ENCODE data around the gene EXOC8.
A peak's percentile ranks its signal among the peaks of the same experiment; 100 is the strongest.

Gene EXOC8, protein sequence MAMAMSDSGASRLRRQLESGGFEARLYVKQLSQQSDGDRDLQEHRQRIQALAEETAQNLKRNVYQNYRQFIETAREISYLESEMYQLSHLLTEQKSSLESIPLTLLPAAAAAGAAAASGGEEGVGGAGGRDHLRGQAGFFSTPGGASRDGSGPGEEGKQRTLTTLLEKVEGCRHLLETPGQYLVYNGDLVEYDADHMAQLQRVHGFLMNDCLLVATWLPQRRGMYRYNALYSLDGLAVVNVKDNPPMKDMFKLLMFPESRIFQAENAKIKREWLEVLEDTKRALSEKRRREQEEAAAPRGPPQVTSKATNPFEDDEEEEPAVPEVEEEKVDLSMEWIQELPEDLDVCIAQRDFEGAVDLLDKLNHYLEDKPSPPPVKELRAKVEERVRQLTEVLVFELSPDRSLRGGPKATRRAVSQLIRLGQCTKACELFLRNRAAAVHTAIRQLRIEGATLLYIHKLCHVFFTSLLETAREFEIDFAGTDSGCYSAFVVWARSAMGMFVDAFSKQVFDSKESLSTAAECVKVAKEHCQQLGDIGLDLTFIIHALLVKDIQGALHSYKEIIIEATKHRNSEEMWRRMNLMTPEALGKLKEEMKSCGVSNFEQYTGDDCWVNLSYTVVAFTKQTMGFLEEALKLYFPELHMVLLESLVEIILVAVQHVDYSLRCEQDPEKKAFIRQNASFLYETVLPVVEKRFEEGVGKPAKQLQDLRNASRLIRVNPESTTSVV
- 32.7 to 64.6 (median 50.3) reads per million in 18 experiments for total RNA-seq

DNA sequence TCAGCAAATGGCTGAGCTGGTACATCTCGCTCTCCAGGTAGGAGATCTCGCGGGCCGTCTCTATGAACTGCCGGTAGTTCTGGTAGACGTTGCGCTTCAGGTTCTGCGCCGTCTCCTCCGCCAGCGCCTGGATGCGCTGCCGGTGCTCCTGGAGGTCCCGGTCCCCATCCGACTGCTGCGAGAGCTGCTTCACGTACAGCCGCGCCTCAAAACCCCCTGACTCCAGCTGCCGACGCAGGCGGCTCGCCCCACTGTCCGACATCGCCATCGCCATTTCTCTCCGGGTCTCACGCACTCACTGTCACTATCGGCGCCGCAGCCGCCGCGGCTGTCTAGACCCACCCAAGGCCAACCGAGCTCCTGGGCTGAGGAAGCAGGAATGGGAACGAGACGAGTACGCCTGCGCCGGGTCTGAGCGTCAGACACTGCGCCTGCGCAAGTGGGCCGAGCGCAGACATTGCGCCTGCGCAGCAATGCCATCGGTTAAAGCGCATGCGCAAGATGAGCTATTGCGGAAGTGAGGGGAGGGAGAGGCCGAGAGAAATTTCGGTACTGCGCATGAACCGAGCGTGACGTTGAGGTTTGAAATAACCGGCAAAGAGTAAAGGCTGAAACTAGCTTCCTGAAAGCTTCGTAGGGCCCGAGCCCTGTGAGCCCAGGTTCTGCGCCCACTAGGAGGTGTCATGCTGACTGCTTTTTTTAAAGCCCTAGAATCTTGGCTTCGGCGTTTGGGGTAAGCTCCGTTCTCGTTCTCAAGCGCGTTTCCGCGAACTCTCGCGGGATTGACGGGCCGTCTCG, at the start of gene EXOC8:
EXOC8 (minus strand) TSS at position 381 of the 798 bp plus-strand sequence; CDS start at position 274, 107 bp downstream.
- peak; percentile 98 to 99 for DNase-seq

DNA sequence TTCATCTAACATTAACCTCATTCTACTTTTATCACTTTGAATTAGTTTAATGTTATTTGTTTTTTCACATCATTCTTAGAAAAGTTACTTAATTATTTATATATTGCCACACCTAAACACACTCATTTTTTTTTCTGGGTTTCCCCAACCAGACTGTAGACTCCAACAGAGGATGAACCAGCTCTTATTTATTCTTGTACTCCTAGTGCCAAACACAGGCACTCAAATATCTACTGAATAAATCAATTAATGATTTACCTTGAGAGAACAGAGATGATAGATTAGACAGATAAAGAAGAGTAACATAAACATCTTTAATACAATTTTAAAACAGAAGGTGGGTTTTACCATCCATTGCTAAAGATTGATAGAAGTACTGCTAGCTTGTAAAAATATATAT, 48.8 kb upstream of the EXOC8 start:
- DNase-seq = no peak

DNA sequence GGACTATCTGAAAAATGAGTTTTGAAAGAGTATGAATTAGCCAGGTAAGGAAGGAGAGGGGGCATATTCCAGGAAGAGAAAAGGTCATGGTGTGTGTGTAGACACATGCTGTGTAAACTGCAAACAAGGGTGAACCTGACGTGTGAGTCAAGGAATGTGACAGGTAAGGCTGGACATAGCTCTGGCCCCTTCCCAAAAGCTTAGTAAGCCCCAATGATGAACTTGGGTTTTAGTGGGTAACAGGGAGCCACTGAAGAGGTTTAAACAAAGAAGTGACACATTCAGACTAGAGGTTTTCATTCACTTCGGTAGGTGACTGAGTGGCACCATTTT, 47.7 kb upstream of the EXOC8 start:
- no peak for DNase-seq

DNA sequence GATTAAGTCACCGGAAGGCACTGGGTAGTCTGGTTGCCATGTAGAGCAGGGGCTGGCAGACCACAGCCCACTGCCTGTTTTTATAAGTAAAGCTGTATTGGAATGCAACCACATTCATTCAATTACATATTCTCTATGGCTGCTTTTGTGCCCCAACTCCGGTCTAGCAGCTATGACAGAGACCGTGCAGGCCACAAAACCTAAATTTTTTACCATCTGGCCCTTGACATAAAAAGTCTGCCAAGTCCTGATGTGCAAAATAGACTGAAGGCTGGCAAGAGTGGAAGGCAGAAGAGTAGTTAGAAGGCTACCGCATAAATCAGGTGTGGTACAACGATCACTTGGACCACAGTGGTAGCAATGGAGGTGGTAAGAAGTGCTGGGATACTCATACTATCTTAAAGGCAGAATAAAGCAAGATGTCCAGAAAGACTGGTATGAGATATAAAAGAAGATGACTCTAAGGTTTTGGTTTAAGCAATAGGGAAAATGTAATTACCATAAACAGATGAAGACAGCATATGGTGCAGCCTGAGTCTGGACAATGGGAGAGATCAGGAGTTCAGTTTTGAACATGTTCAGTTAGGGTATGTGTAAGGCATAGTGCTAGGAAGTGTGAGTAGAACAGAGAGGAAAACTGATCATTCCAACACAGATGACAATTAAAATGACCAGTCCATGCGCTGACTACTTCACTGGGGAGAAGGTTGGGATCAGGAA, 47.2 kb upstream of the EXOC8 start:
- DNase-seq = no peak

DNA sequence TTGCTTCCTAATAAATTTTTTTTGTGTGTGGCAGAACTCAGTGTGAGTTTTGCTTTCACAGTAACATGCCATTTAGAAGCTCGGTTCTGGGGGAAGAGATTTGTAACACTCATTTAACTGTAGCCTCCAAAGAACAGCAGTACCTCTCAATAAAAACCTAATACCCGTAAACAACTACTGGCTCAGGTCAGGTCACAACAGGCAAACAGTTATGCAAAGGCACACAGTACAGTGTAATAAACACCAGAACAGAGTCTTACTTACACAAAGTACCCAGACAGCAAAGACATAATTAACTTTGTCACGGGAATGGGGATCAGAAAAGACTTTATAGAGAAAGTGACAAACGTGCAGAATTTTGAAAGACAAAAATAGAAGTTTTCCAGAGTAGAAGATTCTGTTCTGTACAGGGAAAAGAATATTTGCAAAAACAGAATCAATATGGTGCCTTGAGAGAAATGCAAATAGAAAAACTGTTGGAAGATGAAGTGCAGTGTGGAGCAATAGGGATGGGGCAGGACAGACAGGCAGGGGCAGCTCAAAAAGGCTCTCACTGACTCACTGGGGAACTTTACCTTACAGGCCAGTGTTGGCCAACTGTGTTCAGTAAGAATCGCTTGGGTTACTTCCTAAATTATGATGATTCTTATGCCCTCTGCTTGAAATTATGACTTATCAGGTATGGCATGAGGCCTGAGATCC, 45.7 kb upstream of the EXOC8 start:
- DNase-seq = peak; percentile 52 to 53

DNA sequence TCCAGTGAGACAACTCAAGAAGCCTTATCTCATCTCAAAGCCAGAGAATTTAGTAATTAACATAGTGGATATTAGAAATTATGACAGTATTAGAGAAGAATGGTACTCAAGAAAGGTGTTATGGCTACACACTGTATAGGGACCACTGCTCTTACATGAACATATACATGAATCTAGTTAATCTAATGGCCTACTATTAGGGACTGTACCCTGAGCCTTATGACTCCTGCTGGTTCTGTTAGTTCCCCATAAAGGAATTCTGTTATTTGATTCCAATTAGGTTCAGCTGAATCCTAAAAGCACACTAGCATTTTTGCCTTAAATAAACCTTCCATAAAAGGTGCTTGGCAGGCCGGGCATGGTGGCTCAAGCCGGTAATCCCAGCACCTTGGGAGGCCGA, 44.8 kb upstream of the EXOC8 start:
- DNase-seq = no peak

DNA sequence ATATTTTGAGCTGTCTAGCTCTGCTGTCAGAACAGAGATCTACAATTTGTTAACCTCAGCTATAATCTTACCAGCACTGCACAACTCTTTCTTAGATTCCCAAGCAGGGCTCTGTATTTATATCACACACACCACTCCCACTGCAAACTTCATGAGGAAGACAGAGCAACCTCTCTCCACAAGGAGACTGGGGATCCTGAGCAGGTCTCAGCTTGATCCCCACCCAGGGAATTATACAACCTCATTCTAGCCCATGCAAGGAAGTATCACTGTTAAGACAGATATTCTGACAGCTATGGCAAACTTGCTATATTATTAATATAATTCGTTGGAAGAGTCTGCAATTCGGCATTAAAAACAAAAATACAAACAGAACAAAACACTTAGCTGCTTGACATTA, 44.1 kb upstream of the EXOC8 start:
- no peak for DNase-seq

DNA sequence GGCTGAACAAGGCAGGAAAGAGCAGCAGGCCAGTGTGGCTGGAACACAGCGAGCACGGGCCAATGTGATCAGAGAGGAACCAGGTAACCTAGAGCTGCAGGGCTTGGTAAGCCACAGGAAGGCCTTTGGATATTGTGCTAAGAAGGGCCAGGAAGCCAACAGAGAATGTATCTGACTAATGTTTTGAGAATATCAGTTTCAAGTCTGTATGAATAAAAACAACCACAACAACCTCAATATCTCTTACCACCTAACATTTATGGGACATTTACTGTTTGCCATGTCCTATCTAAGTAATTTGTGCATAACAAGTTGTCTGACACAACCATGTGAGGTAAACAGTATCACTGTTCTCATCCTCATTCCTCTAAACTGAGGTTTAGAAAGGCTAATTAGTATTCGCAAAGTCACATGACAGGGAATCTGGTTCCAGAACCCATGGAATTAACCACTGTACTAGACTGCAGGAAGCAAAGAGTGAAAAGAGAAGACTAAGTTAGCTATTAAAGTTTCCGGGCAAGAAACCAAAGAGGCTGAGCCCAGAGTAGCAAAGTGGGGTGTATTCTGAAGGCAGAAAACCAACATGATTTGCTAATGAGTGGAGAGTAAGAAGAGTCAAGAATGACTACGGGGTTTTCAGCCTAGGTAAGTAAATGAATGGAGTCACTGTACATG, 39.4 kb upstream of the EXOC8 start:
- DNase-seq = no peak

DNA sequence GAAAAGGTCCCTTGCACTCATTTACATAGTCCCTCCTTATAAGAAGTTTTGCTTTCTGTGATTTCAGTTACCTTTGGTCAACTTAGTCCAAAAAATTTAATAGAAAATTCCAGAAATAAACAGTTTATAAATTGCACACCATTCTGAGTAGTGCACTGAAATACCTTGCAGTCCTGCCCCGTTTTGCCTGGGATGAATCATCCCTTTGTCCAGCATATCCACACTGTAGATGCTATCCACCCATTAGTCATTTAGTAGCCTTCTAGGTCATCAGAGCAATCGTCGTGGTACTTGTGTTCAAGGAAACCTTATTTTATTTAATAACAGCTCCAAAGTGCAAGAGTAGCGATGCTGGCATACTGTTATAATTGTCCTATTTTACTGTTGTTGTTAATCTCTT, 38.4 kb upstream of the EXOC8 start:
- no peak for DNase-seq

DNA sequence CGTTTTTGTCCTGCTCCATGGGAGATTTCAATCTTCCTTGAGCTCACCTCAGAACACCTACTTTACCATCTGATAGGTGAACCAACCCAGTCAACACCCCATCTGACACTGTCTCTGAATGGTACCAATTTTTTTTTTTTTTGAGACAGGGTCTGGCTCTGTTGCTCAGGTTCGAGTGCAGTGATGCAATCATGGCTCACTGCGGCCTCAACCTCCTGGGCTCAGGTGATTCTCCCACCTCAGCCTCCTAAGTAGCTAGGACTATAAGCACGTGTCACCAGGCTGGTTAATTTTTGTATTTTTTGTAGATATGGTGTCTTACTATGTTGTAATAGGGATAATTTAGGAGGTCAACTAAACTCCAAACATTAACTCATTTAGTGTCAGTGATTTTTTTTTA, 36.7 kb upstream of the EXOC8 start:
- no peak for DNase-seq

DNA sequence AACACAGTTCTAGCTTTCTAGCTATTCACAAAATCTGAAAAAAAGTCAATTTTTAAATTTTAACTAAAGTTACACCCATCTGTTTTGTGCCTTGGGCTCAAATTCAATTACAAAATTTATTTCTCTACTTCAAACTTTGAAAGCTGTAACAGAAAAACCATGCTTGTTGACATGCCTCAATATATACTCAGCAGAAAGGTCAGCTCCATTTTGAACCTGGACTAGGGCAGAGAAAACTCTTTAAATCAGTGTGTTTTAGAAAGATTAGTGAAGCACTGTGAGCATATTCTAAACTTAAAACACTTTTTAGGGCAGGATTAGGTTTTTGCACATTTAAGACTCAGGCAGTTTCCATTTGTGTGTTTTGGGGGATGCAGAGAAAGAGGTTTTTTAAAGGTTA, 34.8 kb upstream of the EXOC8 start:
- no peak for DNase-seq

DNA sequence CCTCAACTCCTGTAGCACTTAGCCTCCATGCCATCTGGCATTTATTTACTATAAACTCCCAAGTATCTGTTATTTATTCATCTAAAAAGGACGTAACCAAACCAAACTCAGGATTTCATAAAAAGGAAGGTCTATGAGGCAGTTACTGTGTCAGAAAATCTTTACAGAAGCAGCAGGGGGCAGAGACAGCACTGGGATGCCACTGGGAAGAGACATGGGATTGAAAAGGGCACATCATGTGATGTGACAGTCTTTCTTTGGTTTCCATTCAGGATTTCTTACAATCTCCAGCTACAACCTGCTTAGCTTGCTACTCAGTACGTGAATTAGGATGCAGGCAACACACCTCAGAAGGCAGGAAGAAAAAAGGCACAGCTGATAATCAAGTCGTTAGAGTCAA, 31.6 kb upstream of the EXOC8 start:
- no peak for DNase-seq

DNA sequence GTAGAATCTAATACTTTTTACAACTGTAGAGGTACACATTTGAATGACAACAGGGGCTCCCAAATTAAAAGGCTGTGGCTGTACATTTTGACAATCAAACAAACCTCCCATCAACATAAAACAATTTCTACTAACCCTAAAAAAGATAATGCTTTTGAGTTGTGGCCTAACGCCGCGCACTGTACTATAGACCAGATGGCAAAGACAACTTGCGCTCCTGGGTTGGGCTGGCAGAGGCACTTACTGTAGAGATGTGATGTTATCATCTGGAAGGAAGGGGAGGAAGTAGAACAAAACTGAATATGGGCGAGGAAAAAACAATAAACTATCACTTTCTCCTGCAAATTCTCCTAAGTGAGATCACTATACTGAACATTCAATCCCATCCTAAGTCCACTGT, 26.5 kb upstream of the EXOC8 start:
- DNase-seq = no peak

DNA sequence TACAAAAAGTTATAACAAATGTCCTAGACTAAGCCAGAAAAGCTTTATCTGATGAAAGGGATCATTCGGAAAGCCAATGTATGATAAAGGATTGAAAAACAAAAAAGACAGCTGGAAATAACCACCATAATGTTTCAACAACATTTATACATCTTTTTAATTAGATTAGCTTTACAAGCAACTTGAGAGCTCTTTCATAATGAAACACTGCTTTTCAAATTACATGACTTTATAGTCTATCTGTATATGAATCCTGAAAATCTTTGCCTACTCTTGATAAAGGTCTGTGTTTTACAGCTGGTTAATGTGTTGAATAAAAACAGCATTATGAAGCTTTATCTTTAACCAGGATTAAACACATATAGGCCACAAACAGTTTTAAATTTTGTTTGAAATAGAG, 26.0 kb upstream of the EXOC8 start:
- no peak for DNase-seq

DNA sequence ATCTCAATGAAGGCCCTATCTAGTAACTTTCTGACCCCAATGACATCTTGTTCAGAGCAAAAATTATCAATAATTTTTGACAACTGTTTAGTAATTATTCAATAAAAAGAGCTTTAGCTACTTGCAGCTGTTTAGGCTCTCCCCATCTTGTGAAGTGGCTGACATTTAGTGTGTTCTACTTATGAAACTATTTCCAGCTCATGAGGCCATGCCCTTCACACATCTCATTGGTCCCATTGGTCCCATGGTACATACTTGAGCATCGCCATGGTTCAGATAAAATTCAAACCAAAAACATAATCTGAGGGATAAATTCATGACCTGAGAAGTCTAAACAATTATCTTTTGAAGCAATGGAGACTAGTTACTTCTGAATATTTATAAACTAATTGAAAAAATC, 24.7 kb upstream of the EXOC8 start:
- no peak for DNase-seq

DNA sequence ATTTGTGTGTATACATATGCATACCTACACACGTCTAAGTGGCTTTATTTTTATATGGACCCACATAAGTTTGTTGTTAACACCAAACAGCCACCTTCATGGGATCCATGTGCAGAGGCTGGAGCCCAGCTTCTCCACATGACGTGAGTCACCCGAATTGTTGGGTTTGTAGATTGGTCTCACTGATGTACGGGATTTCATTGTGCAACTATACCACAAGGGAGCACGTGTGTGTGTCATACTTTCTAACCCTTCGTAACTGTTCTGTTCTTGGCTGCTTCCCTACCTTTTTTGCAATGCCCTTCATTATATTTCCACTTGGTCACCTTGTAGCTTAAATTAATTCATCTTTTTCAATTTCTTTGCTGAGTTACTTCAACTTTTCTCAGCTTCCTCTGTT, 21.5 kb upstream of the EXOC8 start:
- peak; percentile 82 to 83 for DNase-seq

DNA sequence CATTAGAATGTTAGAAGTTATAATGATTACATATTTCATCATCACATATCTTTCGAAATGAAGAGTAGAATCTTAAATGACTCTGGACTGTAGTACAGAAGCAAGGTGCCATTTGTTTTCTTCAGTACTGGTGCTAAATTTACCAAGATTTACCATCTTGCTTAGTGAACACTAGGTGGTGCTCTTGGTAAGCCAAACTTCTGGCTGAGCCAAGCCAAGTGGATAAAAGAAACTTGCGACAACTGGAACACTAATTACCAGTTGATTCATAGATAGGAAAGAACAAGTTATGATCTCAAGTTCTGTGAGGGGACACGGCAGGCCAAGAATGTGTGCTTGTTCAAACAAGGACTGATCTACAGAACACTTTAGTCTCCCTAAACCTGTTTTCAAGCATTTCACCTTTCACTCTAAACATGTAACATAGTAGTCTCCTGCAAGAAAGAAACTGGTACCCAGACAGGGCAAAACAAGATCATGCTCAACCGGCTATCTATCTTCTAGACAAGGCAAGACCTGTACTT, 20.2 kb upstream of the EXOC8 start:
- DNase-seq = peak; percentile 63 to 71

DNA sequence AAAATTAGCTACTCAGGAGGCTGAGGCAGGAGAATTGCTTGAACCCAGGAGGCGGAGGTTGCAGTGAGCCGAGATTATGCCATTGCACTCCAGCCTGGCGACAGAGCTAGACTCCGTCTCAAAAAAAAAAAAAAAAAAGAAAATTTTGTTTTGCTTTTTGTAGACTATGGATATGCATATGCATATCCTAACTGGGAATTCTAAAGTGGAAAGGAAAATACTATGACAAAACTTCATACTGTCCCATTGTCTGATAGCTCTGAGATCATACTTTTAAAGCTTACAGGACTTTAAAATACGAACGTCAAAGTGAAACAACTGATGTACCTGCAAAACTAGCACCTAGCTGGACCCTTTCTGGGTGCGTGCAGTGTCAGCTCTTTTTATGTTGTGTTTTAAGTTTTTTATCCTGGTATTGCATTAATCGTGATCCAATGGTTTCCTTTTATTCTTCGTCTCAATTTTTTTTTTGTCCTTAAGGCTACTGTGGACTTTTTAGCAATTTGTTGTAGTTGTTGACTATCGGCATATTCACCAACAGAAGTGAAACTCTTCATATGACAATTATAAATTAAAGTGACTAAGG, 19.6 kb upstream of the EXOC8 start:
- DNase-seq = no peak

DNA sequence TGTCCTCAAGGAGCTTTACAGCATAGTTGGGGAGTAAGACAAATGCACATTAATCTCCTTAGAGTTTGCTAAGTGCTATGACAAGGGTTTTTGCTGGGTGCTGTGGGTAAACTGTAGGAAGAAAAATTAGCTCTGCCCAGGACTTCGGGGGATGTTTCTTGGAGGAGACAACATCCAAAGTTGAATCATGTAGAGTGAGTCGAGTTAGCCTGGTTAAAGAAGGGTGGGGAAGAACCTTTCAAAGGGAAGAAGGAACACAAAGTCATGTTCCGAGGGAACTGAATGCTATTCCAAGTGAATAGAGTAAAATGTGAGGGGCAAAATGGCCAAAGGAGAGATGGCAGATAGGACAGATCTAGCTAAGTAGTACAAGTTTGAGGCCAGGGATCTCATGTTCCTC, 17.5 kb upstream of the EXOC8 start:
- no peak for DNase-seq

DNA sequence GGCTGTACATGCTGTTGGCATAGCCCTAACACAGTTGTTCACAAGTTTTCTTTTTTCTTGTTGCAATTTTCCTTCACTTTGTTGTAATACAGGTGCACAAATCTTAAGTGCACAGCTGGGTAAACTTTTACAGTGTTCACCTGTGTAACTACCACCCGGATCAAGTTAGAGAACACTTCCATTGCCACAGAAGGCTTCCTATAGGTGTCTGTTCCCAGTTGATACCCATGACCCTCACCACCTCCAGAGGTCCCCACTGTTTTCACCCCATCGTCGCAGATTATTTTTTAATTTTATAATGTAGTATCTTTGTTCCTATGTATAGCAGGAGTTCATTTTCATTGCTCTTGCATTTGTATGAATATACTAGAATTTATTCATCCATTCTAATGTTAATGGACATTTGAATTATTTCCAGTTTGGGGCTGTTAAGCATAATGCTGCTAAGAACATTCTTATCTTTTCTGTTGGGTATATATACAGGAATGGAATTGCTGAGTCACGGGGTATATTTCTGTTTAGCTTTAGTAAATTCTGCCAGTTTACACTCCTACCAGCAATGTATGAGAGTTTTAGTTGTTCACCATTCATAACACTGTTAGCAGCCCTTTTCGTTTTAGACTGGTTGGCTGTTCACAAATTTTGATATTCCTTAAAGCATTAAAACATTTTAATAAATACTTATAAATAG, 16.8 kb upstream of the EXOC8 start:
- no peak for DNase-seq
